Gastrocnemius medialis (tissue), 4 donors: ENCODE results near the gene PTGDR2. TPM values are rescaled to one million over a fixed set of nuclear protein-coding genes. Genes with fewer than 3 reads are reported as not detected.

Experiments
- ATAC-seq, 2 donors: fragments of 150-250 bp; one replicate each; pipeline ENCODE4 v1.9.1; 2016
- DNase-seq, 2 donors: peaks; one replicate each; pipeline ENCODE4 v3.0.0-alpha.2; 2019
- H3K27ac ChIP-seq, 4 donors: fragments of 200-600 bp; sonication (generic); 1 replicate in 1 of 4; 2 replicates in 3 of 4; pipeline ENCODE4 v1.5.1; 2016 to 2018; ENCODE audit warnings: mild to moderate bottlenecking in 2 of 4, moderate library complexity in 1 of 4
- H3K27me3 ChIP-seq, 3 donors: fragments of 200-600 bp; sonication (generic) in 2 of 3; 1 replicate in 1 of 3; 2 replicates in 2 of 3; pipeline versions ENCODE4 v1.5.1 to v1.6.0; 2016 to 2019; ENCODE audit warnings: mild to moderate bottlenecking in 1 of 3, moderate library complexity in 1 of 3
- H3K36me3 ChIP-seq, 2 donors: fragments of 200-600 bp; sonication (generic) in 1 of 2; one replicate each; pipeline ENCODE4 v1.5.1; 2017 to 2018
- H3K4me1 ChIP-seq, 2 donors: fragments of 200-600 bp; sonication (generic) in 1 of 2; one replicate each; pipeline ENCODE4 v1.5.1; 2016 to 2017; ENCODE audit warnings: mild to moderate bottlenecking in 2 of 2
- H3K4me3 ChIP-seq, 4 donors: fragments of 200-600 bp; sonication (generic) in 3 of 4; 1 replicate in 1 of 4; 2 replicates in 3 of 4; pipeline ENCODE4 v1.5.1; 2016 to 2019; ENCODE audit warnings: mild to moderate bottlenecking in 2 of 4
- H3K9me3 ChIP-seq, 3 donors: fragments of 200-600 bp; sonication (generic) in 2 of 3; 1 replicate in 1 of 3; 2 replicates in 2 of 3; pipeline ENCODE4 v1.5.1; 2016 to 2019
- CTCF ChIP-seq, 5 experiments: fragments of 450-650 bp in 3 of 5; fragments of 200-600 bp in 2 of 5; sonication (generic) in 2 of 5; IDR thresholded peaks in 4 of 5; conservative IDR thresholded peaks in 1 of 5; 1 replicate in 4 of 5; 2 replicates in 1 of 5; pipeline ENCODE4 v1.5.1; 2016 to 2019; ENCODE audit warnings: antibody characterized with exemption in 5 of 5, mild to moderate bottlenecking in 3 of 5, moderate library complexity in 3 of 5
- POLR2A ChIP-seq, 2 donors: fragments of 450-650 bp; IDR thresholded peaks; one replicate each; pipeline ENCODE4 v1.6.1; 2017; ENCODE audit warnings: antibody characterized with exemption in 2 of 2, mild to moderate bottlenecking in 2 of 2, moderate library complexity in 2 of 2
- in situ Hi-C, 4 donors: fragments of 200-750 bp; cut with MboI; loops; one replicate each; pipeline versions ENCODE4 v1.15.0 to v1.8.0; 2017; ENCODE audit warnings: low sequenced_read_pairs in 4 of 4
- intact Hi-C: fragments of 100-400 bp; cut with DNase I; formaldehyde crosslinking; loops from one replicate; pipeline ENCODE4 v1.15.1; 2023; ENCODE audit warnings: low total_unique reads
- total RNA-seq, 4 donors: library from RNA; depleted of rRNA; stranded (reverse); fragments of >200 nt; gene quantifications; one replicate each; pipeline versions ENCODE4 v1.1.0 to v1.2.3, GENCODE V29; 2016

Gene PTGDR2
- total RNA-seq, 4 donors from 2014 or later: 0.40 to 4.3 (median 1.3) TPM

- in situ Hi-C loops: loop anchor here (5.0 to 25.0 kb wide), 3 partner anchors 59 to 349 kb away; no protein-coding TSS in a partner anchor
- intact Hi-C loops: no loop called here
- Histone ChIP-seq H3K4me3 (no peak overlapping the region), H3K27ac (no peak overlapping the region), H3K4me1 (peaks cover 10 to 13% of the 10 kb centered on the region in 2 donors), H3K9me3 (no peaks in the 10 kb centered on the region), H3K36me3 (no peaks in the 10 kb centered on the region), H3K27me3 (no peaks in the 10 kb centered on the region)
- DNase-seq (no peak), ATAC-seq (no peak)
- TF ChIP-seq CTCF (IDR thresholded peaks at IDR 0.05 in 4 of 5, conservative IDR thresholded peaks at IDR 0.05 in 1 of 5) (no peak), POLR2A (IDR thresholded peaks at IDR 0.05) (no peak)
Observed at GRCh38 chr11:60838132-60838531, 17.6 kb downstream of the PTGDR2 start.

- in situ Hi-C loops (loop anchor here (5.0 to 25.0 kb wide), 3 partner anchors 60 to 350 kb away; no protein-coding TSS in a partner anchor), intact Hi-C loops (no loop called here)
- H3K27ac ChIP-seq: no peak overlapping the region
- H3K4me3 ChIP-seq: no peak overlapping the region
- TF ChIP-seq CTCF (IDR thresholded peaks at IDR 0.05 in 4 of 5, conservative IDR thresholded peaks at IDR 0.05 in 1 of 5) (no peak), POLR2A (IDR thresholded peaks at IDR 0.05) (no peak)
- DNase-seq (no peak), ATAC-seq (no peak)
- no peaks in the 10 kb centered on the region for H3K27me3 ChIP-seq
- no peaks in the 10 kb centered on the region for H3K36me3 ChIP-seq
- no peaks in the 10 kb centered on the region for H3K9me3 ChIP-seq
- H3K4me1 ChIP-seq: peaks cover 6 to 7% of the 10 kb centered on the region in 2 donors
Observed at GRCh38 chr11:60836866-60837515, 18.8 kb downstream of the PTGDR2 start.

- ATAC-seq (no peak), DNase-seq (no peak)
- no peak for TF ChIP-seq POLR2A (IDR thresholded peaks at IDR 0.05)
- no peak for TF ChIP-seq CTCF (IDR thresholded peaks at IDR 0.05 in 4 of 5, conservative IDR thresholded peaks at IDR 0.05 in 1 of 5)
- Histone ChIP-seq H3K4me1 (no peaks in the 10 kb centered on the region), H3K4me3 (no peak overlapping the region), H3K27ac (no peak overlapping the region), H3K9me3 (no peaks in the 10 kb centered on the region), H3K27me3 (no peaks in the 10 kb centered on the region), H3K36me3 (no peaks in the 10 kb centered on the region)
- in situ Hi-C loops: loop anchor here (5.0 to 25.0 kb wide), 3 partner anchors 62 to 352 kb away; no protein-coding TSS in a partner anchor
- intact Hi-C loops: no loop called here
Observed at GRCh38 chr11:60835534-60835846, 20.3 kb downstream of the PTGDR2 start.

GRCh38 chr11:60834742-60835533, 20.8 kb downstream of the PTGDR2 start:
- TF ChIP-seq CTCF (IDR thresholded peaks at IDR 0.05 in 4 of 5, conservative IDR thresholded peaks at IDR 0.05 in 1 of 5) (no peak), POLR2A (IDR thresholded peaks at IDR 0.05) (no peak)
- Histone ChIP-seq H3K9me3 (no peaks in the 10 kb centered on the region), H3K36me3 (no peaks in the 10 kb centered on the region), H3K4me3 (no peak overlapping the region), H3K27me3 (no peaks in the 10 kb centered on the region), H3K4me1 (no peaks in the 10 kb centered on the region), H3K27ac (no peak overlapping the region)
- intact Hi-C loops (loop anchor here (5.0 kb wide), 1 partner anchor 32 kb away; the partner anchor contains the start of gene ZP1), in situ Hi-C loops (loop anchor here (5.0 to 25.0 kb wide), 3 partner anchors 62 to 352 kb away; no protein-coding TSS in a partner anchor)
- ATAC-seq: no peak
- DNase-seq: no peak
